GM12878 (cell line): ENCODE measurements around the gene CLDN9. TPM values are rescaled to one million over a fixed set of nuclear protein-coding genes. Genes with fewer than 3 reads are reported as not detected.

ENCODE experiments used
- BHLHE40 ChIP-seq, 2 experiments: fragments of 450-650 bp in 1 of 2; IDR thresholded peaks; 2 replicates each; pipeline ENCODE4 v1.6.1; 2011 to 2017; ENCODE audit warnings: low read depth in 2 of 2, borderline replicate concordance in 1 of 2, improper control_type of control experiment in 1 of 2, low read length in 1 of 2, mild to moderate bottlenecking in 1 of 2
- CHD2 ChIP-seq: IDR thresholded peaks from 2 replicates; pipeline ENCODE4 v1.6.1; 2011; ENCODE audit warnings: low read depth, low read length, improper control_type of control experiment, borderline replicate concordance
- DPF2 ChIP-seq: fragments of 450-650 bp; IDR thresholded peaks from 2 replicates; pipeline ENCODE4 v1.6.1; 2017; ENCODE audit warnings: mild to moderate bottlenecking
- EED ChIP-seq: sonication (generic); IDR thresholded peaks from 2 replicates; pipeline ENCODE4 v1.6.1; 2016; ENCODE audit warnings: antibody characterized with exemption, low read depth
- FOXM1 ChIP-seq: IDR thresholded peaks from 2 replicates; pipeline ENCODE4 v1.6.1; 2012; ENCODE audit warnings: low read depth, mild to moderate bottlenecking, inconsistent platforms, low read length, moderate library complexity
- GATAD2B ChIP-seq: fragments of 450-650 bp; conservative IDR thresholded peaks from 2 replicates; pipeline ENCODE4 v1.6.1; 2017; ENCODE audit warnings: low read depth, mild to moderate bottlenecking, moderate library complexity
- HDGF ChIP-seq: fragments of 450-650 bp; IDR thresholded peaks from 2 replicates; pipeline ENCODE4 v1.6.1; 2016; ENCODE audit warnings: antibody characterized with exemption
- LARP7 ChIP-seq: fragments of 450-650 bp; IDR thresholded peaks from 2 replicates; pipeline ENCODE4 v1.6.1; 2017; ENCODE audit warnings: mild to moderate bottlenecking
- MEF2B ChIP-seq: fragments of 450-650 bp; IDR thresholded peaks from 2 replicates; pipeline ENCODE4 v1.6.1; 2018; ENCODE audit warnings: mild to moderate bottlenecking, moderate library complexity; ENCODE audit not compliant: partially characterized antibody, poor library complexity, severe bottlenecking
- RAD51 ChIP-seq: fragments of 450-650 bp; IDR thresholded peaks from 2 replicates; pipeline ENCODE4 v1.6.1; 2016; ENCODE audit warnings: moderate library complexity, mild to moderate bottlenecking, inconsistent platforms
- SIN3A ChIP-seq: IDR thresholded peaks from 2 replicates; pipeline ENCODE4 v1.6.1; 2012; ENCODE audit warnings: low read depth, low read length, improper control_type of control experiment
- SMARCA5 ChIP-seq: fragments of 450-650 bp; IDR thresholded peaks from 2 replicates; pipeline ENCODE4 v1.6.1; 2017; ENCODE audit warnings: mild to moderate bottlenecking
- STAT3 ChIP-seq: IDR thresholded peaks from 2 replicates; pipeline ENCODE4 v1.6.1; 2011; ENCODE audit warnings: low read depth, low read length, improper control_type of control experiment
- TCF3 ChIP-seq: IDR thresholded peaks from 2 replicates; pipeline ENCODE4 v1.6.1; 2012; ENCODE audit warnings: low read depth, mild to moderate bottlenecking, low read length, borderline replicate concordance; ENCODE audit not compliant: insufficient read depth
- ZNF384 ChIP-seq: IDR thresholded peaks from 2 replicates; pipeline ENCODE4 v1.6.1; 2012; ENCODE audit warnings: low read depth, mild to moderate bottlenecking, low read length, improper control_type of control experiment, borderline replicate concordance
- polyA plus RNA-seq, 11 experiments: library from polyadenylated mRNA; depleted of rRNA in 4 of 11; unstranded in 6 of 11; stranded (reverse) in 5 of 11; fragments of >200 nt; fragmentation: Nextera tagmentation in 4 of 11; fragmentation: Illumina TruSeq in 1 of 11; extraction: Ambion mirVana in 4 of 11; extraction: Trizol in 1 of 11; gene quantifications; 1 replicate in 1 of 11; 2 replicates in 10 of 11; pipeline versions ENCODE4 v1.2.1 to v1.2.3, GENCODE V29; 2011 to 2016; ENCODE audit warnings: inconsistent platforms in 2 of 11, missing spikeins in 2 of 11, low read depth in 1 of 11
- total RNA-seq, 4 experiments: library from RNA; depleted of rRNA in 3 of 4; stranded (reverse); fragments of >200 nt in 3 of 4; fragmentation: Illumina TruSeq in 1 of 4; extraction: Trizol in 1 of 4; gene quantifications; 2 replicates each; pipeline versions ENCODE4 v1.2.1 to v1.2.3, GENCODE V29; 2013 to 2021
- TF ChIP-seq, protein P1 (sequence below): IDR thresholded peaks from 2 replicates; pipeline ENCODE4 v1.6.1; 2012; ENCODE audit warnings: low read depth, low read length, improper control_type of control experiment
- TF ChIP-seq, protein P2 (sequence below): fragments of 450-650 bp; IDR thresholded peaks from 2 replicates; pipeline ENCODE4 v1.6.1; 2017; ENCODE audit warnings: antibody characterized with exemption, mild to moderate bottlenecking, moderate library complexity
- TF ChIP-seq, protein P3 (sequence below): IDR thresholded peaks from 2 replicates; pipeline ENCODE4 v1.6.1; 2011; ENCODE audit warnings: borderline replicate concordance, low read depth, mild to moderate bottlenecking, moderate library complexity, low read length; ENCODE audit not compliant: insufficient read depth, poor library complexity, severe bottlenecking
- TF ChIP-seq, protein P4 (sequence below): IDR thresholded peaks from 2 replicates; pipeline ENCODE4 v1.6.1; 2011; ENCODE audit warnings: borderline replicate concordance, low read depth, mild to moderate bottlenecking, moderate library complexity, mixed read lengths, low read length; ENCODE audit not compliant: insufficient read depth; ENCODE audit errors: extremely low read length
- TF ChIP-seq, protein P5 (sequence below): fragments of 450-650 bp; IDR thresholded peaks from 2 replicates; pipeline ENCODE4 v1.6.1; 2014; ENCODE audit warnings: mild to moderate bottlenecking

CLDN9 gene
- total and polyA plus RNA-seq, 10 of the 15 experiments (the other 5 are each of a cell fraction or from before 2014, with no cell fraction given), result not detected

DNA sequence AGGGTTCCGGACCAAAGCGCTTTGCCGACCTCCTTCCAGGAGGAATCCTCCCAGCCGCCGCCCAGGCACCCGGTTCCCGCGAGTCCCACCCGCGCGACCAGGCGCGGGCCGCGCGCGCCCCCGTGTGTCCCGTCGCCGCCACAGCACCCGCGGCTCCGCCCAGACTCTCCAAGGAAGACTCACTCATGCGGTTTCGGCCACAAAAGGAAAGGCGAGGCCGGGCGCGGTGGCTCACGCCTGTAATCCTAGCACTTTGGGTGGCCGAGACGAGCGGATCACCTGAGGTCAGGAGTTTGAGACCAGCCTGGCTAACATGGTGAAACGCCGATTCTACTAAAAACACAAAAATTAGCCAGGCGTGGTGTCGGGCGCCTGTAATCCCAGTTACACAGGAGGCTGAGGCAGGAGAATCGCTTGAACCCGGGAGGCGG is 29.0 kb upstream of the CLDN9 start (continued):
- TF ChIP-seq ZNF384 (no peak), RAD51 (no peak), LARP7 (peak; percentile 49; the same call in 1 of the 2 replicates), TCF3 (no peak), CHD2 (peak; percentile 38; the same call in 1 of the 2 replicates), HDGF (0 out of 2 replicates have a peak, but pooled peaks have one; percentile 39), STAT3 (no peak), SIN3A (no peak), MEF2B (no peak), EED (peak; percentile 73), DPF2 (peak; percentile 19; the same call in 1 of the 2 replicates), BHLHE40 (IDR thresholded peaks at IDR 0.05; ENCODE audit: borderline replicate concordance in 1 of 2, low read depth in 2 of 2, low read length in 1 of 2) (peak; percentile 36 to 48; a peak in 1 of 4 replicates), SMARCA5 (peak; percentile 67; the same call in 1 of the 2 replicates), FOXM1 (no peak), GATAD2B (peak; percentile 79)
- TF ChIP-seq, protein P1, sequence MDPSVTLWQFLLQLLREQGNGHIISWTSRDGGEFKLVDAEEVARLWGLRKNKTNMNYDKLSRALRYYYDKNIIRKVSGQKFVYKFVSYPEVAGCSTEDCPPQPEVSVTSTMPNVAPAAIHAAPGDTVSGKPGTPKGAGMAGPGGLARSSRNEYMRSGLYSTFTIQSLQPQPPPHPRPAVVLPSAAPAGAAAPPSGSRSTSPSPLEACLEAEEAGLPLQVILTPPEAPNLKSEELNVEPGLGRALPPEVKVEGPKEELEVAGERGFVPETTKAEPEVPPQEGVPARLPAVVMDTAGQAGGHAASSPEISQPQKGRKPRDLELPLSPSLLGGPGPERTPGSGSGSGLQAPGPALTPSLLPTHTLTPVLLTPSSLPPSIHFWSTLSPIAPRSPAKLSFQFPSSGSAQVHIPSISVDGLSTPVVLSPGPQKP, result no peak
- TF ChIP-seq, protein P2, sequence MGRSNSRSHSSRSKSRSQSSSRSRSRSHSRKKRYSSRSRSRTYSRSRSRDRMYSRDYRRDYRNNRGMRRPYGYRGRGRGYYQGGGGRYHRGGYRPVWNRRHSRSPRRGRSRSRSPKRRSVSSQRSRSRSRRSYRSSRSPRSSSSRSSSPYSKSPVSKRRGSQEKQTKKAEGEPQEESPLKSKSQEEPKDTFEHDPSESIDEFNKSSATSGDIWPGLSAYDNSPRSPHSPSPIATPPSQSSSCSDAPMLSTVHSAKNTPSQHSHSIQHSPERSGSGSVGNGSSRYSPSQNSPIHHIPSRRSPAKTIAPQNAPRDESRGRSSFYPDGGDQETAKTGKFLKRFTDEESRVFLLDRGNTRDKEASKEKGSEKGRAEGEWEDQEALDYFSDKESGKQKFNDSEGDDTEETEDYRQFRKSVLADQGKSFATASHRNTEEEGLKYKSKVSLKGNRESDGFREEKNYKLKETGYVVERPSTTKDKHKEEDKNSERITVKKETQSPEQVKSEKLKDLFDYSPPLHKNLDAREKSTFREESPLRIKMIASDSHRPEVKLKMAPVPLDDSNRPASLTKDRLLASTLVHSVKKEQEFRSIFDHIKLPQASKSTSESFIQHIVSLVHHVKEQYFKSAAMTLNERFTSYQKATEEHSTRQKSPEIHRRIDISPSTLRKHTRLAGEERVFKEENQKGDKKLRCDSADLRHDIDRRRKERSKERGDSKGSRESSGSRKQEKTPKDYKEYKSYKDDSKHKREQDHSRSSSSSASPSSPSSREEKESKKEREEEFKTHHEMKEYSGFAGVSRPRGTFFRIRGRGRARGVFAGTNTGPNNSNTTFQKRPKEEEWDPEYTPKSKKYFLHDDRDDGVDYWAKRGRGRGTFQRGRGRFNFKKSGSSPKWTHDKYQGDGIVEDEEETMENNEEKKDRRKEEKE, result no peak
- TF ChIP-seq, protein P3, sequence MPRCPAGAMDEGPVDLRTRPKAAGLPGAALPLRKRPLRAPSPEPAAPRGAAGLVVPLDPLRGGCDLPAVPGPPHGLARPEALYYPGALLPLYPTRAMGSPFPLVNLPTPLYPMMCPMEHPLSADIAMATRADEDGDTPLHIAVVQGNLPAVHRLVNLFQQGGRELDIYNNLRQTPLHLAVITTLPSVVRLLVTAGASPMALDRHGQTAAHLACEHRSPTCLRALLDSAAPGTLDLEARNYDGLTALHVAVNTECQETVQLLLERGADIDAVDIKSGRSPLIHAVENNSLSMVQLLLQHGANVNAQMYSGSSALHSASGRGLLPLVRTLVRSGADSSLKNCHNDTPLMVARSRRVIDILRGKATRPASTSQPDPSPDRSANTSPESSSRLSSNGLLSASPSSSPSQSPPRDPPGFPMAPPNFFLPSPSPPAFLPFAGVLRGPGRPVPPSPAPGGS, result no peak
- TF ChIP-seq, protein P4, sequence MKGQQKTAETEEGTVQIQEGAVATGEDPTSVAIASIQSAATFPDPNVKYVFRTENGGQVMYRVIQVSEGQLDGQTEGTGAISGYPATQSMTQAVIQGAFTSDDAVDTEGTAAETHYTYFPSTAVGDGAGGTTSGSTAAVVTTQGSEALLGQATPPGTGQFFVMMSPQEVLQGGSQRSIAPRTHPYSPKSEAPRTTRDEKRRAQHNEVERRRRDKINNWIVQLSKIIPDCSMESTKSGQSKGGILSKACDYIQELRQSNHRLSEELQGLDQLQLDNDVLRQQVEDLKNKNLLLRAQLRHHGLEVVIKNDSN, result no peak
- TF ChIP-seq, protein P5, sequence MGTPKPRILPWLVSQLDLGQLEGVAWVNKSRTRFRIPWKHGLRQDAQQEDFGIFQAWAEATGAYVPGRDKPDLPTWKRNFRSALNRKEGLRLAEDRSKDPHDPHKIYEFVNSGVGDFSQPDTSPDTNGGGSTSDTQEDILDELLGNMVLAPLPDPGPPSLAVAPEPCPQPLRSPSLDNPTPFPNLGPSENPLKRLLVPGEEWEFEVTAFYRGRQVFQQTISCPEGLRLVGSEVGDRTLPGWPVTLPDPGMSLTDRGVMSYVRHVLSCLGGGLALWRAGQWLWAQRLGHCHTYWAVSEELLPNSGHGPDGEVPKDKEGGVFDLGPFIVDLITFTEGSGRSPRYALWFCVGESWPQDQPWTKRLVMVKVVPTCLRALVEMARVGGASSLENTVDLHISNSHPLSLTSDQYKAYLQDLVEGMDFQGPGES, result peak; percentile 37; the same call in 1 of the 2 replicates
